Measurements from ENCODE around the gene ASCC2. TPM values are rescaled to one million over a fixed set of nuclear protein-coding genes. Genes with fewer than 3 reads are reported as not detected.

ASCC2 gene, protein sequence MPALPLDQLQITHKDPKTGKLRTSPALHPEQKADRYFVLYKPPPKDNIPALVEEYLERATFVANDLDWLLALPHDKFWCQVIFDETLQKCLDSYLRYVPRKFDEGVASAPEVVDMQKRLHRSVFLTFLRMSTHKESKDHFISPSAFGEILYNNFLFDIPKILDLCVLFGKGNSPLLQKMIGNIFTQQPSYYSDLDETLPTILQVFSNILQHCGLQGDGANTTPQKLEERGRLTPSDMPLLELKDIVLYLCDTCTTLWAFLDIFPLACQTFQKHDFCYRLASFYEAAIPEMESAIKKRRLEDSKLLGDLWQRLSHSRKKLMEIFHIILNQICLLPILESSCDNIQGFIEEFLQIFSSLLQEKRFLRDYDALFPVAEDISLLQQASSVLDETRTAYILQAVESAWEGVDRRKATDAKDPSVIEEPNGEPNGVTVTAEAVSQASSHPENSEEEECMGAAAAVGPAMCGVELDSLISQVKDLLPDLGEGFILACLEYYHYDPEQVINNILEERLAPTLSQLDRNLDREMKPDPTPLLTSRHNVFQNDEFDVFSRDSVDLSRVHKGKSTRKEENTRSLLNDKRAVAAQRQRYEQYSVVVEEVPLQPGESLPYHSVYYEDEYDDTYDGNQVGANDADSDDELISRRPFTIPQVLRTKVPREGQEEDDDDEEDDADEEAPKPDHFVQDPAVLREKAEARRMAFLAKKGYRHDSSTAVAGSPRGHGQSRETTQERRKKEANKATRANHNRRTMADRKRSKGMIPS
- 100 to 1,000 TPM in 1 of 9 donors, 10 to 100 TPM in 8; 44.8 to 101 (median 73.1) TPM for total RNA-seq
- 100 to 1,000 TPM in 2 of 3 donors, 10 to 100 TPM in 1; 83.3 to 153 (median 144) TPM for polyA plus RNA-seq
- long read RNA-seq, donor 1, partial matches to known transcripts: 0 of 8 reads
- long read RNA-seq, donor 1, other reads (novel, unspliced or antisense): 0 of 8 reads
- long read RNA-seq, donor 2, partial matches to known transcripts: 0 of 1 reads
- long read RNA-seq, donor 2, other reads (novel, unspliced or antisense): 0 of 1 reads
- long read RNA-seq, donor 3, partial matches to known transcripts: 0 of 4 reads
- long read RNA-seq, donor 3, other reads (novel, unspliced or antisense): 0 of 4 reads
- long read RNA-seq, donor 4, transcript ASCC2-202 (21 exons, 2,823 nt): major isoform, 7 of 30 reads
- long read RNA-seq, donor 4, partial matches to known transcripts: 10 of 30 reads
- long read RNA-seq, donor 4, other reads (novel, unspliced or antisense): 10 of 30 reads
- long read RNA-seq, donor 5, transcript ASCC2-201 (20 exons, 2,793 nt): major isoform, 54 of 213 reads
- long read RNA-seq, donor 5, transcript ASCC2-202 (21 exons, 2,823 nt): minor isoform, 50 of 213 reads
- long read RNA-seq, donor 5, partial matches to known transcripts: 16 of 213 reads
- long read RNA-seq, donor 5, other reads (novel, unspliced or antisense): 93 of 213 reads
- long read RNA-seq, donor 6, partial matches to known transcripts: 20 of 40 reads
- long read RNA-seq, donor 6, other reads (novel, unspliced or antisense): 13 of 40 reads
- long read RNA-seq, donor 7, partial matches to known transcripts: 0 of 3 reads
- long read RNA-seq, donor 7, other reads (novel, unspliced or antisense): 0 of 3 reads
- long read RNA-seq, donor 8, partial matches to known transcripts: 0 of 6 reads
- long read RNA-seq, donor 8, other reads (novel, unspliced or antisense): 0 of 6 reads
- long read RNA-seq, donor 9, partial matches to known transcripts: 0 of 2 reads
- long read RNA-seq, donor 9, other reads (novel, unspliced or antisense): 0 of 2 reads
- long read RNA-seq, donor 10, partial matches to known transcripts: 0 of 2 reads
- long read RNA-seq, donor 10, other reads (novel, unspliced or antisense): 0 of 2 reads

- Histone ChIP-seq H3K27me3 (no peaks in the 10 kb centered on the region), H3K27ac (peak within 1 kb of the TSS; percentile 5 to 90 (median 75)), H3K9me3 (replicated peaks in 1 of 3) (no peaks in the 10 kb centered on the region), H3K4me1 (replicated peaks in 1 of 2) (peaks cover 26 to 42% of the 10 kb centered on the region in 2 donors), H3K36me3 (replicated peaks in 1 of 2) (no peaks in the 10 kb centered on the region), H3K4me3 (peak within 1 kb of the TSS; percentile 46 to 92 (median 80))
- DNase-seq: peak; percentile 99 to 100 (median 100)
- TF ChIP-seq POLR2A (IDR thresholded peaks at IDR 0.05) (peak in 1 of 2 donors; percentile 89), CTCF (IDR thresholded peaks at IDR 0.05) (peak in 3 of 6 experiments; percentile 38 to 52 (median 38))
- 0 to 3% (median 1%) methylated on average over 9 to 54 of the region's 54 CpGs for WGBS, 4 donors
- intact Hi-C loops (cut with DNase I): no loop called here
Measured at GRCh38 chr22:29837741-29838598, at the start of gene ASCC2. Gene ASCC2, minus strand, starts transcription at chr22:29838274. Its CDS starts 5,949 bp downstream, at chr22:29832325.

DNA sequence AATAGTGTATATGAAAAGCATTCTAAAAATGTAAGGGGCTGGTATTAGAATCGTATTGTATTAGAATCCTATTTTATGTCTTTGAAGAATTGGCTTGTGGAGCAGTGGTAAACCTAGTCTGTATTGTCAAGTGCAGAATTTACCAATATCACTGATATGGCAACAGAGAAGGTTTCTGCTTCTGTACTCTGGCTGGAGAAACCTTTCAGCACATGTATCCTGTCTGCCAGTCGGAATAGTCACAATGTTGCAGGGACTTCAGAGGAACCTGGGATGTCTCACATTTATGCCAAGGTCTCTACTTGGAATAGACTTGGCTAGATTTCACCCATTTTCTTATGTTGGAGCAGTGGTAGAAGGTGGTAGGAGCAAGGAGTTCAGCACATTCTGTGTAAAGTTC, 49.3 kb upstream of the ASCC2 start:
- peak overlapping the region in 1 of 4 donors; percentile 8 for H3K4me3 ChIP-seq
- peaks cover 14 to 63% of the 10 kb centered on the region in 2 donors for H3K4me1 ChIP-seq (replicated peaks in 1 of 2)
- no peak for DNase-seq
- peak overlapping the region in 1 of 5 donors; percentile 13 for H3K27ac ChIP-seq
- no peak for TF ChIP-seq CTCF (IDR thresholded peaks at IDR 0.05)
- TF ChIP-seq POLR2A (IDR thresholded peaks at IDR 0.05): no peak
- no peaks in the 10 kb centered on the region for H3K27me3 ChIP-seq
- H3K9me3 ChIP-seq (replicated peaks in 1 of 3): no peaks in the 10 kb centered on the region
- H3K36me3 ChIP-seq (replicated peaks in 1 of 2): no peaks in the 10 kb centered on the region
- WGBS, 4 donors: 21 to 33% (median 27%) methylated on average over 2 of the region's 2 CpGs
- intact Hi-C loops (cut with DNase I): loop anchor here in 1 of 2 donors (10.0 kb wide), 1 partner anchor 117 kb away; no protein-coding TSS in a partner anchor

- 83% methylated on average over 1 of the region's 1 CpG for WGBS, 4 donors
- no peak overlapping the region for H3K4me3 ChIP-seq
- no peaks in the 10 kb centered on the region for H3K9me3 ChIP-seq (replicated peaks in 1 of 3)
- no peaks in the 10 kb centered on the region for H3K27me3 ChIP-seq
- peaks cover 14 to 59% of the 10 kb centered on the region in 2 donors for H3K4me1 ChIP-seq (replicated peaks in 1 of 2)
- intact Hi-C loops (cut with DNase I): loop anchor here in 1 of 2 donors (10.0 kb wide), 1 partner anchor 118 kb away; no protein-coding TSS in a partner anchor
- DNase-seq: no peak
- no peaks in the 10 kb centered on the region for H3K36me3 ChIP-seq (replicated peaks in 1 of 2)
- H3K27ac ChIP-seq: no peak overlapping the region
- TF ChIP-seq POLR2A (IDR thresholded peaks at IDR 0.05) (no peak), CTCF (IDR thresholded peaks at IDR 0.05) (no peak)
Measured at GRCh38 chr22:29886596-29886995, 48.5 kb upstream of the ASCC2 start.
